AG04450 (cell line): ENCODE data around the gene INSR. TPM values are rescaled to one million over a fixed set of nuclear protein-coding genes. Genes with fewer than 3 reads are reported as not detected.

Source experiments
- CTCF ChIA-PET: fragments of 300-600, 350-600 bp; formaldehyde crosslinking; extraction: SDS; loops from one replicate; lab custom pipeline; 2022; ENCODE audit warnings: antibody characterized with exemption, inconsistent platforms; lab: Charles Lee
- POLR2A ChIA-PET: fragments of 350-600 bp; formaldehyde crosslinking; extraction: SDS; loops from one replicate; lab custom pipeline; 2021; ENCODE audit warnings: antibody characterized with exemption, inconsistent platforms; lab: Yijun Ruan, JAX
- DNase-seq: peaks from one replicate; pipeline ENCODE4 v3.0.0-alpha.2; 2011; ENCODE audit warnings: low read depth, low spot score
- H3K27ac ChIP-seq: one replicate; pipeline ENCODE4 v1.5.1; 2012; ENCODE audit warnings: low read depth, low read length, control low read depth
- H3K27me3 ChIP-seq: one replicate; pipeline ENCODE4 v1.6.0; 2012; ENCODE audit warnings: low read length; ENCODE audit not compliant: control insufficient read depth, insufficient read depth
- H3K4me3 ChIP-seq: 2 replicates; pipeline ENCODE4 v1.5.1; 2011; ENCODE audit warnings: mild to moderate bottlenecking, low read depth, low read length, control low read depth
- H3K9me3 ChIP-seq: 2 replicates; pipeline ENCODE4 v1.5.1; 2012; ENCODE audit warnings: low read length; ENCODE audit not compliant: control insufficient read depth, insufficient read depth
- CTCF ChIP-seq: IDR thresholded peaks from 2 replicates; pipeline ENCODE4 v1.5.1; 2011; ENCODE audit warnings: low read depth, low read length, control low read depth, inconsistent platforms
- polyA plus RNA-seq: library from polyadenylated mRNA; depleted of rRNA; stranded (reverse); fragments of >200 nt; gene quantifications from 2 replicates; pipeline ENCODE4 v1.2.3, GENCODE V29; 2011

Gene INSR
- polyA plus RNA-seq, 1 experiment = 2.9 TPM

- CTCF ChIA-PET = no interaction called here
- Histone ChIP-seq H3K27ac (no peak overlapping the region), H3K9me3 (no peaks in the 10 kb centered on the region), H3K4me3 (no peak overlapping the region), H3K27me3 (peaks cover 6% of the 10 kb centered on the region)
- no peak for TF ChIP-seq CTCF
- DNase-seq = no peak
- POLR2A ChIA-PET = interaction anchor here (1.0 kb wide), 1 partner anchor 99 kb away, joined by 3 read pairs; no protein-coding TSS in a partner anchor
Measured at GRCh38 chr19:7295912-7296536, 1.8 kb upstream of the INSR start.

GRCh38 chr19:7294558-7295212 lies 471 bp upstream of the INSR start:
- Histone ChIP-seq H3K27ac (no peak overlapping the region), H3K27me3 (peaks cover 6% of the 10 kb centered on the region), H3K4me3 (peak overlapping the region; percentile 56), H3K9me3 (no peaks in the 10 kb centered on the region)
- ChIA-PET CTCF (interaction anchor here (0.6 kb wide), 1 partner anchor 386 kb away, joined by 4 read pairs; the partner anchor contains the start of gene TRAPPC5), POLR2A (interaction anchor here (0.6 to 1.0 kb wide), 3 partner anchors 96 to 1538 kb away, joined by 3 to 4 read pairs (median 3); no protein-coding TSS in a partner anchor)
- no peak for DNase-seq
- TF ChIP-seq CTCF = 0 out of 2 replicates have a peak, but pooled peaks have one; percentile 6

- H3K27ac ChIP-seq = no peak overlapping the region
- CTCF ChIA-PET = no interaction called here
- POLR2A ChIA-PET = interaction anchor here (1.0 kb wide), 1 partner anchor 95 kb away, joined by 3 read pairs; no protein-coding TSS in a partner anchor
- H3K9me3 ChIP-seq = no peaks in the 10 kb centered on the region
- peaks cover 3% of the 10 kb centered on the region for H3K27me3 ChIP-seq
- peak overlapping the region; percentile 61 for H3K4me3 ChIP-seq
- no peak for TF ChIP-seq CTCF
- no peak for DNase-seq
Measured at GRCh38 chr19:7292950-7293761, 1.1 kb downstream of the INSR start.

- Histone ChIP-seq H3K9me3 (no peaks in the 10 kb centered on the region), H3K4me3 (no peak overlapping the region), H3K27ac (no peak overlapping the region), H3K27me3 (no peaks in the 10 kb centered on the region)
- no peak for TF ChIP-seq CTCF
- CTCF ChIA-PET = interaction anchor here (0.6 kb wide), 1 partner anchor 135 kb away, joined by 5 read pairs; no protein-coding TSS in a partner anchor
- DNase-seq = no peak
- POLR2A ChIA-PET = no interaction called here
Measured at GRCh38 chr19:7292352-7292949, 1.8 kb downstream of the INSR start.
